Fibroblast of mammary gland (primary cell): ENCODE measurements around the gene CD34.
"Not testable (repeated sequence)": the region's sequence is repeated elsewhere in the genome, so short reads cannot be mapped to it uniquely, and the experiment has no call there.

ENCODE experiments used
- DNase-seq: peaks from one replicate; pipeline ENCODE4 v3.0.0-alpha.2; 2010; ENCODE audit warnings: low read depth
- H3K4me3 ChIP-seq: 2 replicates; pipeline ENCODE4 v1.5.1; 2011; ENCODE audit warnings: low read depth, mild to moderate bottlenecking, low read length, moderate library complexity; ENCODE audit not compliant: control insufficient read depth
- CTCF ChIP-seq: conservative IDR thresholded peaks from 2 replicates; pipeline ENCODE4 v1.5.1; 2011; ENCODE audit warnings: low read depth, low read length, inconsistent platforms; ENCODE audit not compliant: control insufficient read depth, insufficient read depth

Gene CD34

GRCh38 chr1:207946756-207947155 lies 35.8 kb upstream of the CD34 start:
- no peak for DNase-seq
- TF ChIP-seq CTCF = no peak

GRCh38 chr1:207944571-207944970 lies 33.6 kb upstream of the CD34 start:
- DNase-seq = no peak
- TF ChIP-seq CTCF = no peak
- no peak overlapping the region for H3K4me3 ChIP-seq

More at GRCh38 chr1:207946756-207947155, 35.8 kb upstream of the CD34 start:
- no peak overlapping the region for H3K4me3 ChIP-seq

GRCh38 chr1:207942337-207942741 lies 31.4 kb upstream of the CD34 start:
- H3K4me3 ChIP-seq = not testable (repeated sequence)

GRCh38 chr1:207941665-207942064 lies 30.7 kb upstream of the CD34 start:
- no peak for TF ChIP-seq CTCF
- peak; percentile 93 for DNase-seq
- H3K4me3 ChIP-seq = no peak overlapping the region

More at GRCh38 chr1:207942337-207942741, 31.4 kb upstream of the CD34 start:
- not testable (repeated sequence) for DNase-seq

- no peak for TF ChIP-seq CTCF
- peak; percentile 16 for DNase-seq
- H3K4me3 ChIP-seq = no peak overlapping the region
Measured at GRCh38 chr1:207938016-207938415, 27.1 kb upstream of the CD34 start.

- DNase-seq = no peak
- no peak overlapping the region for H3K4me3 ChIP-seq
- no peak for TF ChIP-seq CTCF
Measured at GRCh38 chr1:207937204-207937603, 26.3 kb upstream of the CD34 start.

- no peak for TF ChIP-seq CTCF
- no peak overlapping the region for H3K4me3 ChIP-seq
- no peak for DNase-seq
Measured at GRCh38 chr1:207935166-207935583, 24.2 kb upstream of the CD34 start.
